HG02943 (cell line): ENCODE data around the gene TBC1D1.
"Not testable (repeated sequence)": the region's sequence is repeated elsewhere in the genome, so short reads cannot be mapped to it uniquely, and the experiment has no call there.

Experiments used
- ATAC-seq: cut with Tn5 transposase; IDR thresholded peaks from one replicate; pipeline ENCODE4 v1.9.1; 2021; ENCODE audit warnings: mild to moderate bottlenecking, low read depth, moderate library complexity; ENCODE audit not compliant: unreplicated experiment

Gene TBC1D1

GRCh38 chr4:37917388-37917787, 26.5 kb downstream of the TBC1D1 start:
- no peak for ATAC-seq

- ATAC-seq = no peak
These were observed 27.8 kb downstream of the TBC1D1 start for GRCh38 chr4:37918653-37919052.

- ATAC-seq = no peak
These were observed 31.4 kb downstream of the TBC1D1 start for GRCh38 chr4:37922328-37922727.

GRCh38 chr4:37923089-37923488, 32.2 kb downstream of the TBC1D1 start:
- ATAC-seq = not testable (repeated sequence)

- ATAC-seq = no peak
These were observed 34.1 kb downstream of the TBC1D1 start for GRCh38 chr4:37924946-37925345.

- ATAC-seq = no peak
These were observed 36.5 kb downstream of the TBC1D1 start for GRCh38 chr4:37927434-37927833.

GRCh38 chr4:37928426-37929416, 37.8 kb downstream of the TBC1D1 start:
- ATAC-seq = no peak

GRCh38 chr4:37934096-37934495, 43.2 kb downstream of the TBC1D1 start:
- no peak for ATAC-seq

GRCh38 chr4:37934609-37935008, 43.7 kb downstream of the TBC1D1 start:
- no peak for ATAC-seq

- ATAC-seq = no peak
These were observed 44.1 kb downstream of the TBC1D1 start for GRCh38 chr4:37935026-37935425.

GRCh38 chr4:37936889-37937498, 46.1 kb downstream of the TBC1D1 start:
- no peak for ATAC-seq

GRCh38 chr4:37938208-37938607, 47.3 kb downstream of the TBC1D1 start:
- ATAC-seq = no peak

- no peak for ATAC-seq
These were observed 55.8 kb downstream of the TBC1D1 start for GRCh38 chr4:37946503-37947179.

GRCh38 chr4:37948542-37948941, 57.7 kb downstream of the TBC1D1 start:
- ATAC-seq = no peak

GRCh38 chr4:37949636-37950426, 58.9 kb downstream of the TBC1D1 start:
- ATAC-seq = no peak

- ATAC-seq = no peak
These were observed 60.8 kb downstream of the TBC1D1 start for GRCh38 chr4:37951461-37952352.

GRCh38 chr4:37953156-37953555, 62.3 kb downstream of the TBC1D1 start:
- no peak for ATAC-seq

GRCh38 chr4:37953620-37954293, 62.9 kb downstream of the TBC1D1 start:
- no peak for ATAC-seq

GRCh38 chr4:37956941-37957340, 66.1 kb downstream of the TBC1D1 start:
- no peak for ATAC-seq
